ENCODE data around the gene UGP2. TPM values are rescaled to one million over a fixed set of nuclear protein-coding genes. Genes with fewer than 3 reads are reported as not detected.
"Not testable (repeated sequence)": the region's sequence is repeated elsewhere in the genome, so short reads cannot be mapped to it uniquely, and the experiment has no call there.

The UGP2 gene
- total RNA-seq, 2 experiments from 2014 or later, result 140 to 181 TPM

- POLR2A ChIA-PET, result interaction anchor here (0.7 to 3.4 kb wide), 2 partner anchors 12 to 16 kb away, joined by 3 to 36 read pairs; no protein-coding TSS in a partner anchor
- no peak for DNase-seq
- Mint-ChIP-seq H3K27ac (peak overlapping the region; percentile 96), H3K36me3 (ENCODE audit: low read depth) (peaks cover 64% of the 10 kb centered on the region), H3K4me1 (peaks cover 61% of the 10 kb centered on the region), H3K4me3 (peak overlapping the region; percentile 97), H3K9me3 (peaks cover 12% of the 10 kb centered on the region), H3K27me3 (peaks cover 1% of the 10 kb centered on the region)
- CTCF ChIA-PET, result interaction anchor here (1.9 to 3.9 kb wide), 2 partner anchors 9 to 13 kb away, joined by 6 to 27 read pairs; no protein-coding TSS in a partner anchor
Measured at GRCh38 chr2:63843093-63843492, 1.4 kb downstream of the UGP2 start.

GRCh38 chr2:63843791-63844190 lies 2.1 kb downstream of the UGP2 start:
- peak overlapping the region; percentile 97 for H3K4me3 Mint-ChIP-seq
- peaks cover 64% of the 10 kb centered on the region for H3K4me1 Mint-ChIP-seq
- POLR2A ChIA-PET, result interaction anchor here (0.6 kb wide), 1 partner anchor 17 kb away, joined by 3 read pairs; no protein-coding TSS in a partner anchor
- peaks cover 12% of the 10 kb centered on the region for H3K9me3 Mint-ChIP-seq
- H3K27me3 Mint-ChIP-seq, result no peaks in the 10 kb centered on the region
- CTCF ChIA-PET, result interaction anchor here (0.6 to 3.9 kb wide), 5 partner anchors 9 to 376 kb away, joined by 3 to 27 read pairs (median 6); no protein-coding TSS in a partner anchor
- peak overlapping the region; percentile 28 for H3K27ac Mint-ChIP-seq
- H3K36me3 Mint-ChIP-seq (ENCODE audit: low read depth), result peaks cover 68% of the 10 kb centered on the region
- DNase-seq, result no peak

- H3K27ac Mint-ChIP-seq, result no peak overlapping the region
- CTCF ChIA-PET, result interaction anchor here (1.1 to 1.6 kb wide), 4 partner anchors 8 to 17 kb away, joined by 3 to 7 read pairs (median 4); no protein-coding TSS in a partner anchor
- no peak for DNase-seq
- peak overlapping the region; percentile 22 for H3K4me3 Mint-ChIP-seq
- POLR2A ChIA-PET, result interaction anchor here (1.4 kb wide), 1 partner anchor 12 kb away, joined by 4 read pairs; no protein-coding TSS in a partner anchor
- peaks cover 74% of the 10 kb centered on the region for H3K36me3 Mint-ChIP-seq (ENCODE audit: low read depth)
- H3K27me3 Mint-ChIP-seq, result no peaks in the 10 kb centered on the region
- H3K9me3 Mint-ChIP-seq, result peaks cover 12% of the 10 kb centered on the region
- H3K4me1 Mint-ChIP-seq, result peaks cover 70% of the 10 kb centered on the region
Measured at GRCh38 chr2:63844616-63845015, 2.9 kb downstream of the UGP2 start.

GRCh38 chr2:63845866-63846265 lies 4.2 kb downstream of the UGP2 start:
- Mint-ChIP-seq H3K27me3 (no peaks in the 10 kb centered on the region), H3K4me1 (peaks cover 64% of the 10 kb centered on the region), H3K36me3 (ENCODE audit: low read depth) (peaks cover 78% of the 10 kb centered on the region), H3K9me3 (peaks cover 12% of the 10 kb centered on the region), H3K4me3 (no peak overlapping the region), H3K27ac (no peak overlapping the region)
- CTCF ChIA-PET, result interaction anchor here (0.7 to 1.4 kb wide), 4 partner anchors 9 to 75 kb away, joined by 3 read pairs; no protein-coding TSS in a partner anchor
- no peak for DNase-seq
- POLR2A ChIA-PET, result no interaction called here

GRCh38 chr2:63846487-63846886 lies 4.8 kb downstream of the UGP2 start:
- no peak for DNase-seq
- H3K27me3 Mint-ChIP-seq, result no peaks in the 10 kb centered on the region
- ChIA-PET CTCF (interaction anchor here (1.0 kb wide), 2 partner anchors 10 to 12 kb away, joined by 3 read pairs; no protein-coding TSS in a partner anchor), POLR2A (no interaction called here)
- H3K36me3 Mint-ChIP-seq (ENCODE audit: low read depth), result peaks cover 83% of the 10 kb centered on the region
- H3K27ac Mint-ChIP-seq, result no peak overlapping the region
- H3K4me3 Mint-ChIP-seq, result no peak overlapping the region
- H3K9me3 Mint-ChIP-seq, result peaks cover 12% of the 10 kb centered on the region
- peaks cover 69% of the 10 kb centered on the region for H3K4me1 Mint-ChIP-seq

- Mint-ChIP-seq H3K9me3 (peaks cover 14% of the 10 kb centered on the region), H3K36me3 (ENCODE audit: low read depth) (peaks cover 84% of the 10 kb centered on the region), H3K4me1 (peaks cover 80% of the 10 kb centered on the region)
- CTCF ChIA-PET, POLR2A ChIA-PET, H3K27me3 Mint-ChIP-seq, DNase-seq, H3K27ac Mint-ChIP-seq, H3K4me3 Mint-ChIP-seq: not testable (repeated sequence)
Measured at GRCh38 chr2:63847571-63847970, 5.9 kb downstream of the UGP2 start.

- Mint-ChIP-seq H3K27ac (no peak overlapping the region), H3K27me3 (no peaks in the 10 kb centered on the region), H3K9me3 (peaks cover 21% of the 10 kb centered on the region), H3K4me1 (peaks cover 81% of the 10 kb centered on the region), H3K4me3 (no peak overlapping the region), H3K36me3 (ENCODE audit: low read depth) (peaks cover 84% of the 10 kb centered on the region)
- CTCF ChIA-PET, result interaction anchor here (0.6 to 5.2 kb wide), 3 partner anchors 8 to 1240 kb away, joined by 3 to 27 read pairs (median 6); partner anchors contain the start of gene UGP2
- DNase-seq, result no peak
- POLR2A ChIA-PET, result no interaction called here
Measured at GRCh38 chr2:63849381-63850203, 7.9 kb downstream of the UGP2 start.

- Mint-ChIP-seq H3K36me3 (ENCODE audit: low read depth) (peaks cover 81% of the 10 kb centered on the region), H3K27ac (no peak overlapping the region), H3K27me3 (no peaks in the 10 kb centered on the region), H3K4me3 (no peak overlapping the region), H3K4me1 (peaks cover 80% of the 10 kb centered on the region), H3K9me3 (peaks cover 21% of the 10 kb centered on the region)
- ChIA-PET CTCF (interaction anchor here (5.2 kb wide), 1 partner anchor 9 kb away, joined by 27 read pairs; the partner anchor contains the start of gene UGP2), POLR2A (no interaction called here)
- no peak for DNase-seq
Measured at GRCh38 chr2:63850204-63850571, 8.5 kb downstream of the UGP2 start.

GRCh38 chr2:63850649-63851048 lies 9.0 kb downstream of the UGP2 start:
- Mint-ChIP-seq H3K4me1 (peaks cover 80% of the 10 kb centered on the region), H3K36me3 (ENCODE audit: low read depth) (peaks cover 77% of the 10 kb centered on the region), H3K9me3 (peaks cover 21% of the 10 kb centered on the region), H3K27me3 (no peaks in the 10 kb centered on the region), H3K4me3 (no peak overlapping the region), H3K27ac (no peak overlapping the region)
- ChIA-PET POLR2A (no interaction called here), CTCF (interaction anchor here (5.2 kb wide), 1 partner anchor 9 kb away, joined by 27 read pairs; the partner anchor contains the start of gene UGP2)
- no peak for DNase-seq

- ChIA-PET POLR2A (no interaction called here), CTCF (interaction anchor here (1.3 to 5.2 kb wide), 4 partner anchors 7 to 17 kb away, joined by 3 to 27 read pairs (median 7); partner anchors contain the start of gene UGP2)
- no peak overlapping the region for H3K4me3 Mint-ChIP-seq
- H3K27me3 Mint-ChIP-seq, result no peaks in the 10 kb centered on the region
- peaks cover 83% of the 10 kb centered on the region for H3K4me1 Mint-ChIP-seq
- no peak for DNase-seq
- peaks cover 75% of the 10 kb centered on the region for H3K36me3 Mint-ChIP-seq (ENCODE audit: low read depth)
- peaks cover 18% of the 10 kb centered on the region for H3K9me3 Mint-ChIP-seq
- H3K27ac Mint-ChIP-seq, result no peak overlapping the region
Measured at GRCh38 chr2:63851691-63852311, 10.1 kb downstream of the UGP2 start.

- CTCF ChIA-PET, result interaction anchor here (1.0 to 5.2 kb wide), 4 partner anchors 9 to 13 kb away, joined by 3 to 27 read pairs (median 5); partner anchors contain the start of gene UGP2
- POLR2A ChIA-PET, result interaction anchor here (4.8 kb wide), 1 partner anchor 12 kb away, joined by 36 read pairs; the partner anchor contains the start of gene UGP2
- H3K4me3 Mint-ChIP-seq, result no peak overlapping the region
Measured at GRCh38 chr2:63853527-63854310, 12.0 kb downstream of the UGP2 start.

More at GRCh38 chr2:63853527-63854310, 12.0 kb downstream of the UGP2 start:
- DNase-seq, result no peak
- H3K9me3 Mint-ChIP-seq, result peaks cover 9% of the 10 kb centered on the region
- H3K27me3 Mint-ChIP-seq, result no peaks in the 10 kb centered on the region
- H3K36me3 Mint-ChIP-seq (ENCODE audit: low read depth), result peaks cover 71% of the 10 kb centered on the region
- peak overlapping the region; percentile 97 for H3K27ac Mint-ChIP-seq
- peaks cover 85% of the 10 kb centered on the region for H3K4me1 Mint-ChIP-seq

Measured in activated CD4-positive, alpha-beta T cell treated with anti-CD3 and anti-CD28 coated beads, Interleukin-2, amount 10 ng/mL, durations not matched to agents 7 days and 5 days (primary cell).